Fibroblast of pulmonary artery (primary cell): Measurements from ENCODE around the gene PPP1R12B.
"Not testable (repeated sequence)": the region's sequence is repeated elsewhere in the genome, so short reads cannot be mapped to it uniquely, and the experiment has no call there.

Experiments
- DNase-seq: peaks from one replicate; pipeline ENCODE4 v3.0.0-alpha.2; 2010; ENCODE audit warnings: low read depth
- H3K4me3 ChIP-seq: replicated peaks from 2 replicates; pipeline ENCODE4 v1.5.1; 2011; ENCODE audit warnings: low read depth, mild to moderate bottlenecking, control low read depth, low read length, moderate library complexity
- CTCF ChIP-seq: IDR thresholded peaks from 2 replicates; pipeline ENCODE4 v1.5.1; 2011; ENCODE audit warnings: mild to moderate bottlenecking, control low read depth, low read length, inconsistent platforms; ENCODE audit errors: missing control alignments

The PPP1R12B gene

DNA sequence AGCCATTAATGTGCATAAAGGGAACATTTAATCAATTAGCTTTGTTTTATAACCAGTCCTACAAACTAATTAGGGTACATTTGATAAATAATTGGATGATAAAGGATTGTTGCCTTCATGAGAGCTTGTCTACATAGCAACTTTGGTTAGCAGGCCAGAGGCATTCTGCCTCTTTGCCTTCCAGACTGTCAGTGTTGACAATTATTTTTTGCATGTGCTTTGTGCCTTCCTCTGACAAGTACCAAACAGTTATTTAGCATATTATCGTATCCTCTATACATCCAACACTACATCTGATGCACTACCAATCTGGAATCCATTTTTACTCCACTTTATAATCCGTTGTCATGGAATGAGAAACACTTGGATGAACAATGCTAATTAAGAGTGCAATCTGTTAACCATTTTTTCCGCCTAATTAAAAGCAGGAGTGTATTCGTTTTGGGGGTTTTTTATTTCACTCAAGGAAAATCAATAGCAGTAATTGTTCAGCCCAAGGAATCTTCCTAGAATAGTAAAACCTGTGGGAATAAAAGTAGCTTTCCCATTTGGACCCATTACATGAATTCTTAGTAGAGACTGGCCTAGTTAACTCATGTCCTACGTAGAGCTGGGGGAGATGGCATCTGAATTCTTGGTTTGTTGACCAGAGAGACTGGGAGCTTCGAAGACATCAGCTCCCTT is 196.4 kb downstream of the PPP1R12B start:
- H3K4me3 ChIP-seq, DNase-seq: not testable (repeated sequence)

DNA sequence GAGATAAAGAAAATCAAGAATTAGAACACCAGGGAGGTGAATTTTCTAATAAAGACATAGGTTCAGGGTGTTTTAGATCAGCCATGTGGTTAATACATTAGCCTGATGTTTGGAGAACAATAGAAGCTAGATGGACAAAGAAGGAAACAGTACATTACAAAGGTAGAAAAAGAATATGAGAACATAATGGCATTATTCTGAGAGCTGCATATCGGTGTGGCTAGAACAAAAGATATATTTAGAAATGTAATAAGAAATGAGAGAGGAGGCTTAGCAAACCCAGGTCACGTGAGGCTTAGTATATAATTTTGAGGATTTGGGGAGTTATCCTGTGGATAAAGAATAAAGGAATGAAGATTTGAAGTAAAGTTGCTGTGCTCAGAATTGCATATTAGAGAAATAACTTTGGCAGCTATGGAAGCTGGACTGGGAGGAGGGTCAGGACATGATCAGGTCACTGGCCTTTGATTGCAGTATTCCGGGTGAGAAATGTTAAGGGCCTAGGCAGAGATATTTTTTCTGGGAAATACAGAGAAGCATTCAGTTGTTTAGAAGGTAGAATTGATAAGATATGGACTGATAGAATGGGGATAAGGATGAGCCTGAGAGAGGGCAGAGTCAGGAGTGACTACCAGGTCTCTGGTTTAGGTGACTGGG is 197.3 kb downstream of the PPP1R12B start:
- not testable (repeated sequence) for H3K4me3 ChIP-seq, DNase-seq

DNA sequence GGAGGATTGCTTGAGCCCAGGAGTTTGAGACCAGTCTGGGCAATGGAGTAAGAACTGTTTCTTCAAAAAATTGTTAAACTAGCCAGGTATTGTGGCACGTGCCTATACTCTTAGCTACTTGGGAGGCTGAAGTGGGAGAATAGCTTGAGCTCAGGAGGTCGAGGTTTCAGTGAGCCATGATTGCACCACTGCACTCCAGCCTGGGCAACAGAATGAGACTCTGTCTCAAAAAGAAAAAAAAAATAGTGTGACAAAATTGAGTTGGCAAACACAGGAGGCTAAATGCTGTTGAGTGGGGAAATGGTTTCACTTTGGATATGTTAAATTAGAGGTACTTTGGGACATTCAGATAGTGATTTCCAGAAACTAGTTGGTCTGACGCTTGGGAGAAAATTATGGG is 197.9 kb downstream of the PPP1R12B start:
- H3K4me3 ChIP-seq, DNase-seq: not testable (repeated sequence)

DNA sequence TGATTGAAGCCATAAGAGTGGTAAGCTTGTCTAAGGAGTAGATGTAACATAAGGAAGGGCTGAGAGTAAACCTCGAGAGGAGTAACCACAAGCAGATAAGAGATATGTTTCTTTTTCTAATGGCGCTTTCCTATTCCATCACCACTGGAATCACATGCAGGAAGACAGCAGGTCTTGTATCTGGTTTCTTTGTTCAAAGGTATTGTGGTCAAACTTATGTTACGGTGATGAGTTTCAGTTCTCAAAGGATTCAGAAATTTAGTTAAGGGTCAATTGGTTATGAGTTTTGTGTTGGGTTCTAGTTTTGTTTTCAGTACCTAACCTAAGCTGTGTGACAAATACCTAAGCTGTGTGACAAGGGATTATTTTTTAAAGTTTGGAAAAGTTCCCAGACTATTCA is 198.3 kb downstream of the PPP1R12B start:
- DNase-seq, H3K4me3 ChIP-seq: not testable (repeated sequence)

DNA sequence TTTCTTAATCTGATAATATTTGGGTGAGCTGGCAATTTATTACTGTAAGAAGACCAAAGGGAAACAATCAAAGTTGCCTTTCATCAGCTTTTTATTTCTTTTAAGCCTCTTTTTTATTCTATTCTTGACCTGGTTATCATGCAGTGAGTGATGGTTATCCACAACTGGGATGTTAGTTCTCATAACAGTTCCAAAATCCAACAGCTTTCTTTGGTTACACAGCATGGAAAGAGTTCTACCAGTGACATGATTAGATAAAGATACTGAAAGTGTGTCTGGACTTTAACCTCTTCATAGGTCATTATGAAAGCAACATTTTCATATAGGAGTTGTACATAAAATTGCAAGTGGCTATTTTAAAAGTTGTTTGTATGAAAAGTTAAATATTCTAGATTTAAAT is 198.7 kb downstream of the PPP1R12B start:
- no peak for DNase-seq
- TF ChIP-seq CTCF, result no peak
- H3K4me3 ChIP-seq, result no peak overlapping the region

DNA sequence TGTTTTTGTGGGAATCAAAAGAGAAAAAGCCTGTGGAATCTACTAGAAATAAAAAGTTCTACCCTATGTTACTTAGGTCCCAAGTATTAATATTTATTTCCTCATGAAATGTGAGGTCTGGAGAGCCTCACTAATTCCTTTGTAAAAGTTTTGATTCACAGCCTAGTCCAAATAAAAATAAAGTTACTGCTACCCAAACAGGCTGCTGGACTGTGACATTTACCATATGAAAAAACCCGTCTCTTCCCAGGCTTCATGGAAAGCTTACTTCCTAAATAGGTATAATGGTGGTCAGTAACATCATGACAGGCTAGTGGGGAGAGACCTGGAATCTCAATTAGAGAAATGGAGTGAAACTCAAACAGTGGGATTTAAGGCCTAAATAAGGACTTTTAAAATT is 201.6 kb downstream of the PPP1R12B start:
- not testable (repeated sequence) for H3K4me3 ChIP-seq, DNase-seq

GRCh38 chr1:202551683-202552082 is 203.2 kb downstream of the PPP1R12B start:
- no peak overlapping the region for H3K4me3 ChIP-seq
- no peak for TF ChIP-seq CTCF
- no peak for DNase-seq

- H3K4me3 ChIP-seq, DNase-seq: not testable (repeated sequence)
These were observed 204.1 kb downstream of the PPP1R12B start for GRCh38 chr1:202552615-202553014.

DNA sequence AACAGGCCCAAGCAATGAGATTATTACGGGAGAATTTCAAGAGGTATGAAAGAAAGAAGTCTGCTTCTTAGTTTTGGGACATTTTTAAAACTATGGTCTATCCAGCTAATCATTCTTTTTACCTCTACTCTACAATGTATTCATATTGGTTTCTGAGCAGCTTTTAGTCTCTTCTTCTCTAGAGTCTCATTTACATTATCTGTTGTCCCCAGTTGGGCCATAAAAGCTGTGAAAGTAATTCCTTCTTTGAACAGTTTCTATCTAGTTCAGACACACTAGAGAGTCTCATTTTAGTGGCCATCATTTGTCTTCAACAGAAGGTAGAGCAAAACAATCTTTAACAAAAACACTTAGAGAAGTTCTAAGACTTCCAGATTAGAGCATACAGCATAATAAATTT is 204.6 kb downstream of the PPP1R12B start:
- not testable (repeated sequence) for H3K4me3 ChIP-seq, DNase-seq

DNA sequence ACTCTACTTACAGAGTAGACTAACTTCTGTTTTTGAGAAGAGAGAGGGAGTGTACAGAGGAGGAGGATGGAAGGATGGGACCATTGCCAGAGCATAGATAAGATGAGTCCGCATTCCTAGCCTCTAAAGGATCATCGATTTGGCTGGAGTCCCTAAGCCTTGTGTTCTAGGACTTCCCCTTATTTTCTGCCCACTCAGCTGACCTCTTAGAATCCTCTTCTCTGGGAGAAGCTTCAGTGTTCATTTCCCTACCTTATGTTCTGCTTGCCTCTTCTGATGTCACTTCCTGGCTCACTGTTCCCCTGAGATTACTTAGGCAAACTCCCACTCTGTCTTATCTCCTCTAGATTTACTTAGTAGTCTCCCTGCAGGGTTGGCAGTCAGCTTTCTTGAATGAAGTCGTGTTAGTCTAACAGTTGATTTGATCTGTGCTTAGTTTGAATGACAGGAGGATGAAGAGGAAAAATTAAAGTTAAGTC is 205.1 kb downstream of the PPP1R12B start:
- H3K4me3 ChIP-seq, result no peak overlapping the region
- DNase-seq, result peak; percentile 91
- no peak for TF ChIP-seq CTCF

GRCh38 chr1:202554619-202555018 is 206.1 kb downstream of the PPP1R12B start:
- not testable (repeated sequence) for H3K4me3 ChIP-seq, DNase-seq

DNA sequence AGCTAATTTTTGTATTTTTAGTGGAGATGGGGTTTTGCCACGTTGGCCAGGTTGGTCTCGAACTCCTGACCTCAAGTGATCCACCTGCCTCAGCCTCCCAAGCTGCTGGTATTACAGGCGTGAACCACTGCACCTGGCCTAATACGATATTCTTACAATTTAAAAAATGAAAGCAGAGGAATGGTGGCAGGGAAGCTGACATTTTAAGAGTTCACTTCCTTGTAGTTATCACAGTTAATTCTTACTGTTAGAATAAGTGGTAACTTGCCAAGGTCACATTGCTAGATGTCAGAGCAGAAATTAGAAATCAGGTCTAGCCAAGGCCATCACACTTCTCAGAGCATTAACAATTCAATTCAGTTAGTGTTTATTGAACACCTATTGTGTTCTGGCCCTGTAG is 207.5 kb downstream of the PPP1R12B start:
- DNase-seq, H3K4me3 ChIP-seq: not testable (repeated sequence)

- DNase-seq, H3K4me3 ChIP-seq: not testable (repeated sequence)
These were observed 209.2 kb downstream of the PPP1R12B start for GRCh38 chr1:202557662-202558061.
